ENCODE results near the gene TTC7B.

The TTC7B gene

GRCh38 chr14:90621201-90621600, 195.0 kb downstream of the TTC7B start:
- intact Hi-C loops (cut with DNase I), result no loop called here
- DNase-seq, result no peak

DNA sequence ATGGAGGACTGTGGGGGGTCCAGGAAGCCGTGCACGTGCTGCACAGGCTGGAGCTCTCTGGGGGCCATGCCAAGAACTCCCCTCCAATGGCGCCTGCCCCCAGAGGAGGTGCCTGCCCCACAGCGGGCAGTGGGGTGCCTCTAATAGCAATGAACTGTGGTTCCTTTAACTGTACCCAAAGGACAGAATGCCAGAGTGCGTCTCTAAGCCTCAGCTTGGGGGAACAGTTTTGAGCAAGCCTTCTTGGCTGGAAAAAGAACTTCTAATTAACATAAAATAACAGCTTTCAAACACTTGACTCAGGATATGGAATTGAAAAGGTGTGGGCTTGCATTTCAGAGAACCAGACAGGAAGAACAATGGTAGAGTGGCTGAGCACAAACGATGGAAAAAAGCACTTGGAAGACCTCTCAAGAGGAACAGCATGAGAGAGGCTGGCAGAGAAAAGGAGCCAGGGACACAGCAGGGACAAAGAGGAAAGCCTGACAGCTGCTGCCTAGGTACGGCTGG, 195.6 kb downstream of the TTC7B start:
- DNase-seq, result peak in 4 of 42 donors; percentile 36 to 56 (median 42)
- intact Hi-C loops (cut with DNase I), result no loop called here

GRCh38 chr14:90619911-90620310, 196.3 kb downstream of the TTC7B start:
- intact Hi-C loops (cut with DNase I), result no loop called here
- DNase-seq, result peak in 1 of 42 donors; percentile 41

GRCh38 chr14:90617961-90618360, 198.3 kb downstream of the TTC7B start:
- peak in 2 of 42 donors; percentile 25 to 35 for DNase-seq
- intact Hi-C loops (cut with DNase I), result no loop called here

DNA sequence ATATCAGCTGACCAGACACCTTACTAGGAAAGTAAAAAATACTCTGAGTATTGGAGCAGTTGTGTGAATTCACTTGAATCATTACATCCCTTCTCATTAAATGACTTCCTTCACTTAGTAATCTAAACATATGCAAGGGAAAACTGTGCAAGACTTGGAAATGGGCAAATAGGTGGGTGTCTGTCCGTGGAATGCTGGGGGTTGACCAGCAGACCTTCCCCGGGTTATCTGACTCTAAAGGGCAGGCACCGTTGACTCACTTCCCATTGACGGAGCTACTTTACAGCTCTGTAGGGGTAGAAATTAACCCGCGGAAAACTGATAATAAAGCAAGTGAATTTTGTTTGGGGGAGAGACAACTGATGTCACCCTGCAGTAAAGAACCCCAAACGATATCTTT, 199.3 kb downstream of the TTC7B start:
- intact Hi-C loops (cut with DNase I), result no loop called here

DNA sequence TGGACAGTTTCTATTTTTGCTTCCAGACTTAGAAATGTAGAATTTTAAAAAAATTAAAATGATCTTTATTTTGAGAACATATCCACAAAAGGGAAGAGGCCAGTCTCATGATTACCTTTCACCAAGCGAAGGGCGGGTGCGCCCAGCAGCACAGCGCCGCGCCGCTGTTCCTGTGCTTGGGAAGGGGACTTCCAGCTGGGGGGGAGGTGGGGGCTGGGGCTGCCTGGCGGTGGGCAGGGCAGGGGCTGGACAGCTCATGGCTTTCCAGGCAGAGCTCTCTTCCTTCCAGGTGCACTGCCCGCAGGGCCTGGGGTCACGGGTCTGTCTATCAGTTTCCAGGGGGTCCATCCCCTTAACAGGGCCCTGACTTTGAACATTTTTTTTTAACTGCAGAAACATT, 199.9 kb downstream of the TTC7B start:
- intact Hi-C loops (cut with DNase I), result no loop called here
- peak in 1 of 42 donors; percentile 35 for DNase-seq

More for the DNA sequence above, 199.3 kb downstream of the TTC7B start:
- peak in 2 of 42 donors; percentile 12 to 22 for DNase-seq

- intact Hi-C loops (cut with DNase I), result no loop called here
- DNase-seq, result peak in 2 of 42 donors; percentile 36 to 43
Observed at GRCh38 chr14:90615517-90616060, 200.6 kb downstream of the TTC7B start.

- intact Hi-C loops (cut with DNase I), result no loop called here
Observed at GRCh38 chr14:90614696-90615516, 201.3 kb downstream of the TTC7B start.

GRCh38 chr14:90613997-90614396, 202.2 kb downstream of the TTC7B start:
- intact Hi-C loops (cut with DNase I), result no loop called here
- peak in 1 of 42 donors; percentile 14 for DNase-seq

More at GRCh38 chr14:90614696-90615516, 201.3 kb downstream of the TTC7B start:
- DNase-seq, result peak in 5 of 42 donors; percentile 37 to 65 (median 50)

- DNase-seq, result peak in 1 of 42 donors; percentile 32
- intact Hi-C loops (cut with DNase I), result no loop called here
Observed at GRCh38 chr14:90613453-90613852, 202.8 kb downstream of the TTC7B start.

DNA sequence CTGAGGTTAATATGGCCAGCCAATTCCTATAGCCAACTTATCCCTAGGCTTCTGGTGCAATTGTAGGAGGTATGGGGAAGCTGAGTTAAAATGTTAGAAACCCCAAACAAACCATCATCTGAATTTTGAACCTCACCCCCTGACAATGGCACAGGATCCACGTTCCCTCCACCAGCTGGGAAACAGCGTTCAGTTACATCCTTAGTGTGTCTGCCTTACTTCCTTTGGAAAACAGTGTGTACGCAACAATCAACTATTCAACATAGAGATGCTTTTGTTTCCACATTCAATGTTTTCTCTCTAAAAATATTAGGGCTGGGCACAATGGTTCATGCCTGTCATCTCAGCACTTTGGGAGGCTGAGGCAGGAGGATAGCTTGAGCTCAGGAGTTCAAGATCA, 203.4 kb downstream of the TTC7B start:
- intact Hi-C loops (cut with DNase I), result no loop called here
- DNase-seq, result no peak

DNA sequence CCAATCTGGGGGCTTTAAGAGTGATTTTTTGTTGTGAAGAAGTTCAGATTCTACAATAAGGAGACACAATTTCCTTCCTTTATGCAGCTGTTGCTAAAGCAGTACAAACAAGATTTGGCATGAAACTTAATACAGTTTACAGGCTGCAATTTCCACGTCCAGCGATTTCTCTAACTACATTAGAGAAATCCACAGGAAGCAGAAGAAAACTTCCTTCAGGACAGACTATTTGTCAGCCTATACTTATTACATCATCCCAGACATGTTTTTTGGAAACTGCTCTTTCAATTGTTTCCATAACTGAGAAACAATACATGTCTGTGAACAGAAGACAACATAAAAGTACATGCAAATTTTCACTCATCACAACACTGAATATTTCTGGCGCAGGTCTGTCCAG, 204.3 kb downstream of the TTC7B start:
- no peak for DNase-seq
- intact Hi-C loops (cut with DNase I), result no loop called here

DNA sequence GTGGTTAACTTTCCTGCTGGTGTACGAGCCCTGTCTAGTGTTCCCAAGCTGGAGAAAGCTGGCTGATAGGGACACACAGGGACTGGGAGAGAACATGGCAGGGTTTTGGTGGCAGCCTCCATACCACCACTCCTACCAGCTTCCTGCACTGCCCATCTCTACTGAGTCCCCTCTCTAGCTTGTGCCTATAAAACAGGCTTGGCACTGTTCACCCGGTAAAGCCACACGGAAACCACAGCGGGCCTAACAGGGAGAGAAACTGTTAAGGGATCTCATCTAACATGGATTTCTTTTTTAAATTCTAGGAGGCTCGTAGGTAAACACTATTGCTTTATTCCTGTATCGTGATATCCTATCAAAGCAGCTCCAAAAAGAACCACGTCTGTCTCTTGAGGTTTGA, 204.7 kb downstream of the TTC7B start:
- no peak for DNase-seq
- intact Hi-C loops (cut with DNase I), result no loop called here

DNA sequence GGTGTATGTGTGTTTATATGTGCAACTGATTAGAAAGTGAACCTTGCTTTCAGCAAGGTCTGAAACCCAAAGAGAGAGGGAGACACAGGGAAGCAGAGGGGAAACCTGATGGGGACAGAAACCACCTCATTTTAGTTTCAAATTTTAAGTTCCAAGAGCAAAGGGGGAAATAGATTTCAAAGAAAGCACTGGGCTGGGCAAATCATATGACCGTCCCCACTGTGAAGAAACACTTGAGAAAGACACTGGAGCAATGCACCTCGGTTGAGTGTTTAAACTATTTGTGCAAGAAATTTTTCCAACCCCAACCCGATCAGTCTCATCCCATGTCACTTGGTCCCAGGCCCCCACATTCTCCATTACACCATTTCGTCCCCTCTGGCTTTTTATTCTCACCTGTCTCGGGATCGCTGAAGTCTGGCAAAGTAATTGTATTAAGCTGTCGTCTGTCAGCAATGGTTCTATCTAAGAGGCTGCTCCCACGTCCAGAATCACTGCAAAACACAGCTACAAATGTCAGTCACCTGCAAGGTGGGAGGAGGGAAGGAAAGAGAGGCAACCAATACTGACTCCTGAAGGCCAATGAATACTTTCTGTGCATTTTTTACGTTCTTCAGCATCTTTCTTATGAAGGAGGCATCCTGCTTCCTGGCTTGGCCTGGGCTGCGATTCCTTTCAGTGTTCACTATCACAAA, 205.7 kb downstream of the TTC7B start:
- intact Hi-C loops (cut with DNase I), result no loop called here
- peak in 7 of 42 donors; percentile 34 to 71 (median 56) for DNase-seq

DNA sequence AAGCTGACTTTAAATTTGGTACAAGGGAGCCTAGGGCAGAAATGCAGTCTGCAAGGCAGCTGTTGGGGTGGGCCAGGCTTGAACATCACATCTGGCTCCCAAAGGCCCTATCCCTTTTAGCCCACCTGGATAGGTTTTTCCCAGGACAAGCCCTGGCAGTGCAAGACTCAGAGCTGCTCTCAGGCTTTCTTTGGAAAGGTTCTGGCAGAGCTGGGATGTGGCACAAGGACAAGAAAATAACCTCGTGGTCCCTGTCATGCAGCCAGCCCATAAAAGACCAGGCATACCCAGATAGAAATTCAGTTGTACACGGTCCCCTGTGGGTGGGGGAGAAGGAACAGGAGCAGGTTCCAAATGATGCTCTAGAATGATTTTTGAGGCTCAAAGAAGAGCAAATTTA, 206.9 kb downstream of the TTC7B start:
- intact Hi-C loops (cut with DNase I), result no loop called here
- peak in 1 of 42 donors; percentile 32 for DNase-seq

DNA sequence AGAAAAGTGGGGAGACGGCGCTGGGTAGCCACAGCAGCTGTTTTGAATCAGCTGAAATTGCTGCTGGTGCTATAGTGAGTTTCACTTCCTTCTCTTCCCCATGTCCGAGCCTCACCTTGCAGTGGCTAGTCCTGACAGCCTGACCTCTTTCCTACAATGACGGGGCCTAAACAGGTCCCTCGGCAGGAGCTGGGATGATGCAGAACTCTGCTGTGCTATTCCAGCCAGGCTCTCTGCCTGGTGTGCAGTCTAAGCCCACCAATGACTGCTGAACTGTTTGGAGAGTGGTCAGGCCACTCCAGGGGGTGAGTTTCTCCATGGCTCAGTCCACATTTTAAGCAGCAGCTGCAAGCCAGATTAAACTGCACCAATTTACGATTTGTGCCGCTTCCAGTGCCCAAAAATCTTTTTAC, 207.3 kb downstream of the TTC7B start:
- intact Hi-C loops (cut with DNase I), result no loop called here
- peak in 1 of 42 donors; percentile 38 for DNase-seq

DNA sequence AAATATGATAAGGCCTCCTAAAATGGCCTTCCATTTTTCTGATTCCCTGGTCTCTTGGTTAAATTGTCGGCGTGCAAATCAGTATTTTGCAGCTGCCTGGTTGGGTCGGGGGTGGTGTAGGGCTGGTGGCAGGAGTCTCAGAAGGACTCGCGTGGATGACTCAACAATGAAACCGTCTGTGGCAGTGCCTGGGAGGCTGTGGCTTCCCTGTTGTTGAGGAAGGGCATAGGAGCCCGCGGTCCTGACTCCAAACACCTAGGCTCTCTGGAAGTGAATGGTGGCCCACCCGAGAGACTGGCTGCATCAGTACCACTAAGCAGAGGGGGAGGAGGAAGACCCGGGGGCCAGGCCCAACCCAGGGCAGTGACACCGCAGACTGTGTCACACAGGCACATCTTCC, 207.9 kb downstream of the TTC7B start:
- peak in 1 of 42 donors; percentile 27 for DNase-seq
- intact Hi-C loops (cut with DNase I), result no loop called here

DNA sequence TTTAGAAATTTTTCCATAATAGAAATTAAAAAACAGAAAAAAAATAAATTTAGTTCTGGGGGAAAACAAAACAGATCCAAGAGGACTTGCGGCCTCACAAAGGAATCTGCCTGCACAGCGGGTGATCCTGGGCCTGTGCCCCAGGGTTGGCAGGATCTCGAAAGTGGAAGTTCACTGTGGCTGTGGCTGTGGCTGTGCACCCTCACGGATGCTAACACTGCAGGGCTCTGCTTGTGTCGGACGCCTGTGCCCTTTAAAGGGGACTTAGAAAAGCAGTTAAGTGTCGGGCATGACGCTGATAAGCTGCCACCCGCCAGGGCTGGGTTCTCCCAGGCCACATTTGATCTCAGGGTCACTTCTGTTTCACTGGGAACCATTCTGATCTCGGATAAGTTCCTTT, 209.1 kb downstream of the TTC7B start:
- DNase-seq, result peak in 32 of 42 donors; percentile 30 to 81 (median 54)
- intact Hi-C loops (cut with DNase I), result no loop called here

DNA sequence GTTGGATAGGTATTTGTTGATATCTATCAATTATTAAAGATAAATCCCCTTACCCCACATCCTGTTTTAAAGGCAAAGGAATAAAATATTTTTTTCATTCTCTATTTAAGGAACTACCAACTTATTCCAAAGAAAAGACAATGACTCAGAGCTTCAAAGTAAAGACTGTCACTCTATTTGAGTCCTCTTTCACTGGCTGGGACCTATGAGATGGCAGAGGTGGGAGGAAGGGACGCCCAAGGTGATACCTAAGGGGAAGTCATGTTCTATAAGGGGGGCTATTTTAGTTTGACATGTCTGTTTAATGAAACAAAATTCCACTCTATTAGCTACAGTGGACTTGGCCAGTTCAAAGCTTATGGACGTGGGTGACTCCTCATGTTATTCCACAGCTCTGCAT, 209.8 kb downstream of the TTC7B start:
- intact Hi-C loops (cut with DNase I), result no loop called here
- peak in 1 of 42 donors; percentile 27 for DNase-seq

GRCh38 chr14:90605430-90605829, 210.8 kb downstream of the TTC7B start:
- intact Hi-C loops (cut with DNase I), result no loop called here
- no peak for DNase-seq

All from head of caudate nucleus (tissue), 42 donors.